H1 (cell line): ENCODE results near the gene UROS. TPM values are rescaled to one million over a fixed set of nuclear protein-coding genes. Genes with fewer than 3 reads are reported as not detected.
A peak's percentile ranks its signal among the peaks of the same experiment; 100 is the strongest.

Source experiments
- CTCF ChIA-PET: fragments of 300-600 bp; sonication (Branson Sonifier 250); formaldehyde crosslinking; loops from one replicate; lab custom pipeline; 2021; ENCODE audit not compliant: partially characterized antibody; lab: Charles Lee
- POLR2A ChIA-PET: fragments of 300-600 bp; sonication (Branson Sonifier 250); formaldehyde crosslinking; loops from one replicate; lab custom pipeline; 2021; ENCODE audit warnings: inconsistent platforms; ENCODE audit not compliant: partially characterized antibody; lab: Charles Lee
- DNase-seq, 2 experiments: peaks; one replicate each; pipeline versions ENCODE4 v3.0.0 to v3.0.0-alpha.2; 2010 to 2022; ENCODE audit warnings: low spot score in 2 of 2, low read depth in 1 of 2, mixed read lengths in 1 of 2
- FAIRE-seq: peaks from 2 replicates; lab custom pipeline; 2011; peaks lifted over from hg19 to GRCh38; lab: Jason Lieb, UNC
- H2AFZ ChIP-seq: 2 replicates; pipeline ENCODE4 v1.8.1; 2012; ENCODE audit warnings: low read length, inconsistent platforms
- H2AK5ac ChIP-seq: 2 replicates; pipeline ENCODE4 v1.6.1; 2013; ENCODE audit warnings: low read depth, low read length
- H2BK120ac ChIP-seq: replicated peaks from 2 replicates; pipeline ENCODE3; 2013; ENCODE audit warnings: low read depth, low read length, inconsistent platforms
- H2BK12ac ChIP-seq: 2 replicates; pipeline ENCODE4 v1.6.1; 2013; ENCODE audit warnings: low read depth, low read length
- H2BK15ac ChIP-seq: 2 replicates; pipeline ENCODE4 v1.6.1; 2013; ENCODE audit warnings: low read length
- H2BK20ac ChIP-seq: 2 replicates; pipeline ENCODE4 v1.6.1; 2013; ENCODE audit warnings: low read length
- H2BK5ac ChIP-seq: 2 replicates; pipeline ENCODE4 v1.6.1; 2013; ENCODE audit warnings: low read depth, low read length
- H3K14ac ChIP-seq: 2 replicates; pipeline ENCODE4 v1.6.1; 2013; ENCODE audit warnings: inconsistent platforms; ENCODE audit not compliant: insufficient read length
- H3K18ac ChIP-seq: 2 replicates; pipeline ENCODE4 v1.6.1; 2013; ENCODE audit warnings: low read length; ENCODE audit errors: extremely low read depth
- H3K23ac ChIP-seq: 2 replicates; pipeline ENCODE4 v1.6.1; 2013; ENCODE audit warnings: inconsistent platforms; ENCODE audit not compliant: insufficient read length
- H3K23me2 ChIP-seq: 2 replicates; pipeline ENCODE4 v1.6.1; 2013; ENCODE audit warnings: low read depth, low read length
- H3K27ac ChIP-seq: 2 replicates; pipeline ENCODE4 v1.6.1; 2011; ENCODE audit warnings: low read depth, low read length, inconsistent platforms
- H3K27me3 ChIP-seq, 4 experiments: replicated peaks in 1 of 4; 1 replicate in 1 of 4; 2 replicates in 3 of 4; pipeline versions ENCODE4 v1.6.1 to v1.8.1; 2011 to 2013; ENCODE audit warnings: low read length in 3 of 4, mild to moderate bottlenecking in 3 of 4, inconsistent platforms in 2 of 4, mixed read lengths in 2 of 4, moderate library complexity in 1 of 4; ENCODE audit not compliant: control insufficient read depth in 3 of 4, insufficient read depth in 3 of 4; ENCODE audit errors: extremely low read depth in 1 of 4
- H3K36me3 ChIP-seq, 4 experiments: 2 replicates each; pipeline versions ENCODE4 v1.6.1 to v1.8.1; 2011 to 2013; ENCODE audit warnings: mild to moderate bottlenecking in 4 of 4, low read length in 3 of 4, moderate library complexity in 2 of 4, control low read depth in 1 of 4, inconsistent platforms in 1 of 4; ENCODE audit not compliant: insufficient read depth in 4 of 4, control insufficient read depth in 2 of 4
- H3K4ac ChIP-seq: replicated peaks from 2 replicates; pipeline ENCODE3; 2013; ENCODE audit warnings: low read length, low read depth, mixed read lengths, inconsistent platforms; ENCODE audit not compliant: insufficient read length
- H3K4me1 ChIP-seq, 4 experiments: replicated peaks in 1 of 4; 1 replicate in 1 of 4; 2 replicates in 3 of 4; pipeline versions ENCODE4 v1.6.1 to v1.8.1; 2011 to 2013; ENCODE audit warnings: low read length in 3 of 4, inconsistent platforms in 2 of 4, mixed read lengths in 1 of 4; ENCODE audit not compliant: insufficient read depth in 4 of 4, control insufficient read depth in 3 of 4
- H3K4me2 ChIP-seq, 2 experiments: 2 replicates each; pipeline versions ENCODE4 v1.6.1 to v1.8.1; 2011 to 2013; ENCODE audit warnings: low read depth in 2 of 2, low read length in 2 of 2, control low read depth in 1 of 2, inconsistent platforms in 1 of 2, mild to moderate bottlenecking in 1 of 2; ENCODE audit not compliant: insufficient read depth in 1 of 2
- H3K4me3 ChIP-seq, 4 experiments: fragments of 200-600, 300-600 bp in 1 of 4; sonication (generic), shearing (Covaris generic), sonication (Bioruptor Twin) in 1 of 4; 2 replicates each; pipeline versions ENCODE4 v1.5.1 to v1.8.1; 2011 to 2016; ENCODE audit warnings: low read length in 4 of 4, low read depth in 3 of 4, control low read depth in 2 of 4, inconsistent platforms in 2 of 4, mild to moderate bottlenecking in 2 of 4, mixed read lengths in 1 of 4, moderate library complexity in 1 of 4; ENCODE audit not compliant: insufficient read depth in 2 of 4; ENCODE audit errors: extremely low read depth in 1 of 4
- H3K56ac ChIP-seq: replicated peaks from 2 replicates; pipeline ENCODE3; 2013; ENCODE audit warnings: low read depth, mild to moderate bottlenecking, mixed read lengths, low read length, inconsistent platforms; ENCODE audit not compliant: insufficient read length
- H3K79me1 ChIP-seq: 2 replicates; pipeline ENCODE4 v1.6.1; 2013; ENCODE audit warnings: low read depth, low read length, control low read depth
- H3K79me2 ChIP-seq, 2 experiments: 2 replicates each; pipeline versions ENCODE4 v1.6.1 to v1.8.1; 2012 to 2013; ENCODE audit warnings: low read length in 2 of 2, mild to moderate bottlenecking in 2 of 2, inconsistent platforms in 1 of 2; ENCODE audit not compliant: insufficient read depth in 2 of 2, control insufficient read depth in 1 of 2
- H3K9ac ChIP-seq, 4 experiments: replicated peaks in 1 of 4; 1 replicate in 1 of 4; 2 replicates in 3 of 4; pipeline versions ENCODE4 v1.6.1 to v1.8.1; 2011 to 2013; ENCODE audit warnings: low read depth in 3 of 4, low read length in 3 of 4, control low read depth in 2 of 4, mild to moderate bottlenecking in 2 of 4, moderate library complexity in 2 of 4, inconsistent platforms in 1 of 4; ENCODE audit errors: extremely low read depth in 1 of 4
- H3K9me3 ChIP-seq, 2 experiments: 2 replicates each; pipeline versions ENCODE4 v1.6.1 to v1.8.1; 2012 to 2013; ENCODE audit warnings: mild to moderate bottlenecking in 2 of 2, moderate library complexity in 2 of 2, control low read depth in 1 of 2, inconsistent platforms in 1 of 2, low read depth in 1 of 2, low read length in 1 of 2, mixed read lengths in 1 of 2; ENCODE audit not compliant: insufficient read depth in 2 of 2
- H4K20me1 ChIP-seq, 2 experiments: replicated peaks in 1 of 2; 2 replicates each; pipeline versions ENCODE3 to v1.8.1; 2011 to 2013; ENCODE audit warnings: inconsistent platforms in 2 of 2, low read length in 2 of 2, mild to moderate bottlenecking in 1 of 2; ENCODE audit not compliant: insufficient read depth in 2 of 2, control insufficient read depth in 1 of 2
- H4K5ac ChIP-seq: 2 replicates; pipeline ENCODE4 v1.6.1; 2013; ENCODE audit warnings: low read length, low read depth, mixed read lengths, inconsistent platforms; ENCODE audit not compliant: insufficient read length
- H4K8ac ChIP-seq: 2 replicates; pipeline ENCODE4 v1.8.0; 2013; ENCODE audit warnings: mild to moderate bottlenecking, moderate library complexity, low read length, inconsistent platforms; ENCODE audit not compliant: insufficient read depth; ENCODE audit errors: extremely low read depth
- H4K91ac ChIP-seq: replicated peaks from 2 replicates; pipeline ENCODE3; 2013; ENCODE audit warnings: low read length, mixed read lengths, inconsistent platforms; ENCODE audit not compliant: insufficient read length
- ASH2L ChIP-seq: fragments of 200-600, 300-600 bp; sonication (generic); IDR thresholded peaks from one replicate; pipeline ENCODE4 v1.7.1; 2017; ENCODE audit warnings: low read length
- BACH1 ChIP-seq: IDR thresholded peaks from 2 replicates; pipeline ENCODE4 v1.6.1; 2012; ENCODE audit warnings: low read length, improper control_type of control experiment
- BCL11A ChIP-seq, 2 experiments: IDR thresholded peaks; one replicate each; pipeline ENCODE4 v1.6.1; 2011; ENCODE audit warnings: low read depth in 2 of 2, low read length in 2 of 2, mild to moderate bottlenecking in 2 of 2
- E2F6 ChIP-seq: IDR thresholded peaks from 2 replicates; pipeline ENCODE4 v1.6.1; 2012; ENCODE audit warnings: inconsistent platforms
- KDM4A ChIP-seq: IDR thresholded peaks from one replicate; pipeline ENCODE4 v1.7.1; 2012; ENCODE audit warnings: low read depth, mild to moderate bottlenecking, moderate library complexity, low read length, inconsistent platforms; ENCODE audit not compliant: severe bottlenecking
- MAX ChIP-seq: IDR thresholded peaks from 2 replicates; pipeline ENCODE4 v1.6.1; 2012; ENCODE audit warnings: inconsistent platforms
- SIN3A ChIP-seq, 2 experiments: IDR thresholded peaks in 1 of 2; conservative IDR thresholded peaks in 1 of 2; 2 replicates each; pipeline ENCODE4 v1.6.1; 2011 to 2012; ENCODE audit warnings: low read length in 2 of 2, improper control_type of control experiment in 1 of 2, low read depth in 1 of 2, mild to moderate bottlenecking in 1 of 2
- SIRT6 ChIP-seq: IDR thresholded peaks from one replicate; pipeline ENCODE4 v1.7.1; 2012; ENCODE audit warnings: low read length, inconsistent platforms
- SP4 ChIP-seq: IDR thresholded peaks from 2 replicates; pipeline ENCODE4 v1.6.1; 2012; ENCODE audit warnings: low read length, inconsistent platforms
- TEAD4 ChIP-seq: IDR thresholded peaks from 2 replicates; pipeline ENCODE4 v1.6.1; 2012; ENCODE audit warnings: low read depth, low read length, inconsistent platforms, mixed read lengths
- YY1 ChIP-seq: IDR thresholded peaks from 2 replicates; pipeline ENCODE4 v1.6.1; 2011; ENCODE audit warnings: low read depth, mild to moderate bottlenecking, low read length
- WGBS, 2 experiments: shearing (Covaris generic) in 1 of 2; methylation state at CpG; one replicate each; pipeline versions ENCODE4 v1.1.6 to v1.1.7; 2013 to 2015; ENCODE audit warnings: low lambda C conversion rate in 2 of 2, mixed read lengths in 2 of 2, inconsistent platforms in 1 of 2, low coverage in 1 of 2, missing lambda C conversion rate in 1 of 2; ENCODE audit not compliant: insufficient replicate concordance in 2 of 2, insufficient coverage in 1 of 2, insufficient read length in 1 of 2; ENCODE audit errors: extremely low coverage in 1 of 2, missing lambda C conversion rate in 1 of 2; 5-methylcytosine and 5-hydroxymethylcytosine counted together
- polyA plus RNA-seq, 7 experiments: library from polyadenylated mRNA; depleted of rRNA in 3 of 7; stranded (reverse) in 5 of 7; unstranded in 2 of 7; fragments of >200 nt in 5 of 7; fragments of 200-250 nt in 2 of 7; gene quantifications; 1 replicate in 5 of 7; 2 replicates in 1 of 7; 4 replicates in 1 of 7; pipeline versions ENCODE4 v1.2.1 to v1.2.3, GENCODE V29; 2011 to 2013; ENCODE audit warnings: missing spikeins in 2 of 7, mixed read lengths in 2 of 7
- total RNA-seq: library from RNA; stranded (reverse); fragmentation: NEBNext Ultra II Directional; extraction: Animal tissue kit (Norgen Biotek cat#: 25700); gene quantifications from 2 replicates; pipeline ENCODE4 v1.2.1, GENCODE V29; 2021

The UROS gene
- total and polyA plus RNA-seq, 2 of the 8 experiments (the other 6 are each of a cell fraction or from before 2014, with no cell fraction given): 45.6 to 58.0 TPM

- H4K5ac ChIP-seq: no peak overlapping the region
- H3K79me2 ChIP-seq: no peaks in the 10 kb centered on the region
- H2BK5ac ChIP-seq: no peak overlapping the region
- H2AK5ac ChIP-seq: no peak overlapping the region
- DNase-seq (no peak), FAIRE-seq (peak; percentile 60)
- H3K23ac ChIP-seq: no peak overlapping the region
- no peak overlapping the region for H2AFZ ChIP-seq
- POLR2A ChIA-PET: interaction anchor here (1.2 to 1.9 kb wide), 2 partner anchors 11 to 14 kb away, joined by 4 read pairs; no protein-coding TSS in a partner anchor
- H3K27me3 ChIP-seq: no peaks in the 10 kb centered on the region
- no peak for TF ChIP-seq SP4
- TF ChIP-seq MAX: no peak
- TF ChIP-seq E2F6: no peak
- no peak for TF ChIP-seq ASH2L
- no peak for TF ChIP-seq SIN3A (conservative IDR thresholded peaks at IDR 0.05 in 1 of 2, IDR thresholded peaks at IDR 0.05 in 1 of 2; ENCODE audit: low read depth in 1 of 2, low read length in 2 of 2)
- no peak for TF ChIP-seq BACH1
- TF ChIP-seq KDM4A: no peak
- TF ChIP-seq SIRT6: no peak
- TF ChIP-seq BCL11A (IDR thresholded peaks at IDR 0.05; ENCODE audit: low read depth in 2 of 2, low read length in 2 of 2): no peak
- TF ChIP-seq YY1: no peak
- TF ChIP-seq TEAD4: no peak
- H3K4me3 ChIP-seq: no peak overlapping the region
- H2BK20ac ChIP-seq: no peak overlapping the region
- H2BK120ac ChIP-seq: no peak overlapping the region
- no peak overlapping the region for H3K9ac ChIP-seq
- H2BK12ac ChIP-seq: no peak overlapping the region
- CTCF ChIA-PET: no interaction called here
- peaks cover 0 to 7% (median 3%) of the 10 kb centered on the region in 4 experiments; a peak in 3 of 7 replicates for H3K4me1 ChIP-seq
- no peak overlapping the region for H3K4me2 ChIP-seq
- peaks cover 0 to 5% of the 10 kb centered on the region in 2 experiments for H4K20me1 ChIP-seq
- H3K9me3 ChIP-seq: no peaks in the 10 kb centered on the region
- WGBS, 2 experiments: 41% methylated on average over 1 of the region's 1 CpG; no CpG with 5 or more reads in 1 of the 2 experiments
- H3K23me2 ChIP-seq: no peaks in the 10 kb centered on the region
- no peak overlapping the region for H3K18ac ChIP-seq
- H4K8ac ChIP-seq: no peak overlapping the region
- no peak overlapping the region for H3K14ac ChIP-seq
- no peak overlapping the region for H3K27ac ChIP-seq
- H3K56ac ChIP-seq: no peak overlapping the region
- H3K4ac ChIP-seq: no peak overlapping the region
- peaks cover 2 to 61% (median 33%) of the 10 kb centered on the region in 4 experiments for H3K36me3 ChIP-seq
- no peak overlapping the region for H4K91ac ChIP-seq
- H2BK15ac ChIP-seq: no peak overlapping the region
- H3K79me1 ChIP-seq: no peaks in the 10 kb centered on the region
Observed at GRCh38 chr10:125761961-125762360, 61.1 kb downstream of the UROS start.
